CD8-positive, alpha-beta memory T cell (primary cell): ENCODE results near the gene RPS27A. TPM values are rescaled to one million over a fixed set of nuclear protein-coding genes. Genes with fewer than 3 reads are reported as not detected.
"Not testable (repeated sequence)": the region's sequence is repeated elsewhere in the genome, so short reads cannot be mapped to it uniquely, and the experiment has no call there.

Experiments
- CTCF ChIA-PET: fragments of 350-600 bp; sonication (Branson Sonifier 250); formaldehyde crosslinking; loops from one replicate; lab custom pipeline; 2021; ENCODE audit warnings: antibody characterized with exemption; lab: Charles Lee
- POLR2A ChIA-PET: fragments of 350-600 bp; sonication (Branson Sonifier 250); formaldehyde crosslinking; loops from one replicate; lab custom pipeline; 2021; ENCODE audit warnings: antibody characterized with exemption; lab: Charles Lee
- DNase-seq, 5 donors: peaks; one replicate each; pipeline versions ENCODE4 v3.0.0 to v3.0.0-alpha.2; 2020 to 2022; ENCODE audit warnings: mixed read lengths in 1 of 5
- H3K27ac ChIP-seq: one replicate; pipeline ENCODE4 v1.7.0; 2013; ENCODE audit warnings: low read depth, mild to moderate bottlenecking, low read length, moderate library complexity
- H3K27me3 ChIP-seq: 2 replicates; pipeline ENCODE4 v1.7.0; 2013; ENCODE audit warnings: low read length, mild to moderate bottlenecking; ENCODE audit not compliant: insufficient read depth, poor library complexity, severe bottlenecking
- H3K36me3 ChIP-seq: 2 replicates; pipeline ENCODE4 v1.7.0; 2013; ENCODE audit warnings: mild to moderate bottlenecking, low read length, moderate library complexity; ENCODE audit not compliant: insufficient read depth
- H3K4me1 ChIP-seq: 2 replicates; pipeline ENCODE4 v1.7.0; 2013; ENCODE audit warnings: mild to moderate bottlenecking, low read length, moderate library complexity; ENCODE audit not compliant: insufficient read depth
- H3K4me3 ChIP-seq: 2 replicates; pipeline ENCODE4 v1.7.0; 2013; ENCODE audit warnings: mild to moderate bottlenecking, low read length
- H3K9me3 ChIP-seq: 2 replicates; pipeline ENCODE4 v1.7.0; 2013; ENCODE audit warnings: mild to moderate bottlenecking, low read length
- H3K27ac Mint-ChIP-seq, 8 donors: one replicate each; pipeline ENCODE4 v1.8.0; 2020 to 2021; ENCODE audit warnings: mixed read lengths in 8 of 8, mild to moderate bottlenecking in 6 of 8, inconsistent platforms in 3 of 8, moderate library complexity in 3 of 8
- H3K27me3 Mint-ChIP-seq, 2 donors: one replicate each; pipeline ENCODE4 v1.8.0; 2020 to 2021; ENCODE audit warnings: mixed read lengths in 2 of 2, mild to moderate bottlenecking in 1 of 2, moderate library complexity in 1 of 2
- H3K36me3 Mint-ChIP-seq, 3 donors: one replicate each; pipeline ENCODE4 v1.8.0; 2020 to 2021; ENCODE audit warnings: mixed read lengths in 3 of 3, inconsistent platforms in 1 of 3, mild to moderate bottlenecking in 1 of 3
- H3K4me1 Mint-ChIP-seq, 3 donors: one replicate each; pipeline ENCODE4 v1.8.0; 2020 to 2021; ENCODE audit warnings: mixed read lengths in 3 of 3, inconsistent platforms in 1 of 3, mild to moderate bottlenecking in 1 of 3
- H3K4me3 Mint-ChIP-seq, 7 donors: one replicate each; pipeline ENCODE4 v1.8.0; 2020 to 2021; ENCODE audit warnings: mixed read lengths in 7 of 7, mild to moderate bottlenecking in 6 of 7, moderate library complexity in 4 of 7, inconsistent platforms in 2 of 7
- H3K9me3 Mint-ChIP-seq, 5 donors: one replicate each; pipeline ENCODE4 v1.8.0; 2020 to 2022; ENCODE audit warnings: mixed read lengths in 5 of 5, mild to moderate bottlenecking in 3 of 5, moderate library complexity in 2 of 5, inconsistent platforms in 1 of 5
- polyA plus RNA-seq: library from polyadenylated mRNA; unstranded; fragments of 300-500 nt; fragmentation: Illumina TruSeq; gene quantifications from one replicate; pipeline ENCODE4 v1.2.3, GENCODE V29; 2021
- total RNA-seq, 2 experiments: library from RNA; stranded (reverse); gene quantifications; one replicate each; pipeline ENCODE4 v1.2.3, GENCODE V29; 2021

The RPS27A gene
- total and polyA plus RNA-seq, 3 experiments from 2014 or later: 1,155 to 3,070 (median 1,172) TPM

GRCh38 chr2:55231546-55232083, 873 bp upstream of the RPS27A start:
- ChIA-PET CTCF (interaction anchor here (1.5 kb wide), 1 partner anchor 53 kb away, joined by 4 read pairs; no protein-coding TSS in a partner anchor), POLR2A (no interaction called here)
- peaks cover 24% of the 10 kb centered on the region for H3K36me3 ChIP-seq
- H3K4me1 ChIP-seq: peaks cover 49% of the 10 kb centered on the region
- Mint-ChIP-seq H3K27ac (peak overlapping the region; percentile 97 to 99 (median 98)), H3K36me3 (peaks cover 3 to 48% (median 11%) of the 10 kb centered on the region in 3 donors), H3K27me3 (peaks cover 0 to 2% of the 10 kb centered on the region in 2 donors), H3K4me1 (peaks cover 59 to 83% (median 78%) of the 10 kb centered on the region in 3 donors), H3K9me3 (no peaks in the 10 kb centered on the region), H3K4me3 (peak overlapping the region; percentile 99 to 100 (median 100))
- peak overlapping the region; percentile 99 for H3K4me3 ChIP-seq
- H3K9me3 ChIP-seq: no peaks in the 10 kb centered on the region
- H3K27ac ChIP-seq: peak overlapping the region; percentile 91
- H3K27me3 ChIP-seq: no peaks in the 10 kb centered on the region
- no peak for DNase-seq

GRCh38 chr2:55232863-55233657, 572 bp downstream of the RPS27A start:
- peak overlapping the region; percentile 99 for H3K4me3 ChIP-seq
- peaks cover 24% of the 10 kb centered on the region for H3K36me3 ChIP-seq
- ChIA-PET CTCF (interaction anchor here (0.9 to 1.0 kb wide), 2 partner anchors 9 to 11 kb away, joined by 4 to 6 read pairs; no protein-coding TSS in a partner anchor), POLR2A (interaction anchor here (0.5 to 1.5 kb wide), 13 partner anchors 10 to 1442 kb away, joined by 3 to 28 read pairs (median 3); partner anchors contain the start of genes CCDC88A, CFAP36, PPP4R3B and RTN4)
- Mint-ChIP-seq H3K9me3 (no peaks in the 10 kb centered on the region), H3K27me3 (peaks cover 0 to 2% of the 10 kb centered on the region in 2 donors), H3K36me3 (peaks cover 3 to 58% (median 11%) of the 10 kb centered on the region in 3 donors), H3K4me3 (peak overlapping the region; percentile 99 to 100 (median 100)), H3K27ac (peak overlapping the region; percentile 97 to 99 (median 98)), H3K4me1 (peaks cover 50 to 71% (median 65%) of the 10 kb centered on the region in 3 donors)
- no peaks in the 10 kb centered on the region for H3K9me3 ChIP-seq
- peaks cover 42% of the 10 kb centered on the region for H3K4me1 ChIP-seq
- no peaks in the 10 kb centered on the region for H3K27me3 ChIP-seq
- peak; percentile 57 to 83 (median 63) for DNase-seq
- peak overlapping the region; percentile 91 for H3K27ac ChIP-seq

- no peak for DNase-seq
- peak overlapping the region; percentile 99 for H3K4me3 ChIP-seq
- peaks cover 36% of the 10 kb centered on the region for H3K4me1 ChIP-seq
- H3K36me3 Mint-ChIP-seq: peaks cover 4 to 61% (median 11%) of the 10 kb centered on the region in 3 donors
- peaks cover 24% of the 10 kb centered on the region for H3K36me3 ChIP-seq
- H3K27me3 ChIP-seq: no peaks in the 10 kb centered on the region
- H3K9me3 ChIP-seq: no peaks in the 10 kb centered on the region
- ChIA-PET CTCF (no interaction called here), POLR2A (interaction anchor here (0.8 to 1.5 kb wide), 2 partner anchors 35 to 81 kb away, joined by 3 to 8 read pairs; no protein-coding TSS in a partner anchor)
- H3K27ac Mint-ChIP-seq: peak overlapping the region; percentile 97 to 99 (median 98)
- no peaks in the 10 kb centered on the region for H3K9me3 Mint-ChIP-seq
- H3K27ac ChIP-seq: peak overlapping the region; percentile 91
- H3K4me1 Mint-ChIP-seq: peaks cover 45 to 65% (median 61%) of the 10 kb centered on the region in 3 donors
- H3K27me3 Mint-ChIP-seq: peaks cover 0 to 2% of the 10 kb centered on the region in 2 donors
- H3K4me3 Mint-ChIP-seq: peak overlapping the region; percentile 99 to 100 (median 100)
Observed at GRCh38 chr2:55233658-55233940, 1.1 kb downstream of the RPS27A start.

DNA sequence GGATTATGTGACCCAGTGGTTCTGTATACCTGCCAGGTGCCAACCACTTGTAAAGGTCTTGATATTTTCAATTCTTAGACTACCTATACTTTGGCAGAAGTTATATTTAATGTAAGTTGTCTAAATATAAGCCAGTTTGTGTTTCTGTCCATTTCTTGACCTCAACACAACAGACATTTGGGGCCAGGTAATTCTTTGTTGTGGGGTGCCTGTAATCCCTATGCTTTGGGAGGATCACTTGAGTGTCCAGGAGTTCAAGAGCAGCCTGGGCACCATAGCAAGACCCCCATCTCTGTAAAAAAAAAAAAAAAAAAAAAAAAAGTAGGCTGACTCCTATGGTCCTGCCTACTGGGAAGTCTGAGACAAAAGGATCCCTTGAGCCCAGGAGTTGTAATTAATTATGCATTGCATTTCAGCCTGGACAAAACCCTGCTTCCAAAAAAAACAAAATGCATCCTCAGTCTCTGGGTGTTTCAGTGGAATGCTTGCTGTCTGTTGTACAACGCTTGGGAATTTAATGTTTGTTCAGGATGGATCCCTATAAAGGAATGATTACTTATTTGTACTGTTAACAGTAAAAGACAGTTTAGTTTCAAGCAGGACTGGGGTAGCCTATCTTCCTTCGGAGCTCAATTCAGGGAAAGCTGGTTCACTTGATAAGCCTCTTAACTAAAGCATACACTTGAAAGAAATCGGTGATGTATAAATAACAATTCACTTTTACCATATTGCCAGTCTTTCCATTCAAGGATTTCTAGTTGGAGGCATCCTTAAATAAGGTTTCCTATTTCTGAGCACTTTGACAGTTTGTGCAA, 3.4 kb downstream of the RPS27A start:
- H3K36me3 ChIP-seq: peaks cover 24% of the 10 kb centered on the region

DNA sequence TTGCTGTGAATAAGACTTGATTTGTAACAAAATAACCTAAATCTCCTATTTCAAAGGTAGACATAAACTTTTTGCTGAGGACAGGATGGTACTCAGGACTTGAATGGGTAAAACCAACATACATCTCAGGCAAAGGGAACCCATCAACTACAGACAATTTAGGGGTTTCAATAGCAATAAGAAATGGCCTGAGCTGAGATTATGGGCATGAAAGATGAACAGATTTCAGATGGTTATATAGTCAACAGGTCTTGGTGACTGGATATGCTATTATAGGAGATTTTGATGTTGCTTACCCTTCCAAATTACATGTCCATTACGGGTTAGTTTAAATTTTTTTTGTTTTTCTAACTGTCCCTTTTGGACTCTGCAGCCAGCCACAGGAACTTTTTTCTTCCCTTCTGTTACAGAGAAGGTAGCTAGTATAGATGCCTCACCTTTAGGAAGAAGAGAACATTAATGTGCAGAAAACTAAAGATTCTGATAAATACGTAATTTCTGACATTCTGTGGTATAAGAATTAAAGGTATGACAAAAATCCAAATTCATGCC, 4.6 kb downstream of the RPS27A start:
- no peak for DNase-seq
- peak overlapping the region in 1 of 7 donors; percentile 16 for H3K4me3 Mint-ChIP-seq
- ChIA-PET CTCF (no interaction called here), POLR2A (interaction anchor here (0.5 kb wide), 1 partner anchor 9 kb away, joined by 3 read pairs; no protein-coding TSS in a partner anchor)
- H3K36me3 ChIP-seq: peaks cover 24% of the 10 kb centered on the region
- H3K27me3 Mint-ChIP-seq: peaks cover 0 to 2% of the 10 kb centered on the region in 2 donors
- H3K27ac Mint-ChIP-seq: peak overlapping the region in 3 of 8 donors; percentile 12 to 98 (median 15)
- no peaks in the 10 kb centered on the region for H3K27me3 ChIP-seq
- H3K27ac ChIP-seq: no peak overlapping the region
- H3K9me3 Mint-ChIP-seq: no peaks in the 10 kb centered on the region
- H3K9me3 ChIP-seq: no peaks in the 10 kb centered on the region
- H3K4me1 Mint-ChIP-seq: peaks cover 21 to 39% (median 37%) of the 10 kb centered on the region in 3 donors
- H3K4me3 ChIP-seq: no peak overlapping the region
- H3K4me1 ChIP-seq: peaks cover 25% of the 10 kb centered on the region
- peaks cover 10 to 68% (median 11%) of the 10 kb centered on the region in 3 donors for H3K36me3 Mint-ChIP-seq

More for the DNA sequence above, 3.4 kb downstream of the RPS27A start:
- peaks cover 0 to 2% of the 10 kb centered on the region in 2 donors for H3K27me3 Mint-ChIP-seq
- ChIA-PET POLR2A (no interaction called here), CTCF (no interaction called here)
- Histone ChIP-seq H3K27me3 (no peaks in the 10 kb centered on the region), H3K9me3 (no peaks in the 10 kb centered on the region), H3K27ac (no peak overlapping the region), H3K4me3 (no peak overlapping the region), H3K4me1 (peaks cover 33% of the 10 kb centered on the region)
- H3K36me3 Mint-ChIP-seq: peaks cover 10 to 72% (median 11%) of the 10 kb centered on the region in 3 donors
- H3K4me3 Mint-ChIP-seq: peak overlapping the region in 2 of 7 donors; percentile 51 to 56
- H3K27ac Mint-ChIP-seq: peak overlapping the region in 7 of 8 donors; percentile 17 to 98 (median 59)
- H3K4me1 Mint-ChIP-seq: peaks cover 30 to 49% (median 48%) of the 10 kb centered on the region in 3 donors
- no peaks in the 10 kb centered on the region for H3K9me3 Mint-ChIP-seq
- DNase-seq: no peak

GRCh38 chr2:55239656-55240222, 7.3 kb downstream of the RPS27A start:
- Mint-ChIP-seq H3K4me1 (peaks cover 7 to 22% (median 20%) of the 10 kb centered on the region in 3 donors), H3K27me3 (no peaks in the 10 kb centered on the region), H3K27ac (peak overlapping the region in 1 of 8 donors; percentile 29), H3K36me3 (peaks cover 4 to 65% (median 7%) of the 10 kb centered on the region in 3 donors), H3K4me3 (no peak overlapping the region), H3K9me3 (no peaks in the 10 kb centered on the region)
- no peak for DNase-seq
- Histone ChIP-seq H3K27me3 (no peaks in the 10 kb centered on the region), H3K27ac (no peak overlapping the region), H3K36me3 (peaks cover 12% of the 10 kb centered on the region), H3K4me1 (peaks cover 9% of the 10 kb centered on the region), H3K9me3 (no peaks in the 10 kb centered on the region), H3K4me3 (no peak overlapping the region)
- ChIA-PET CTCF (no interaction called here), POLR2A (no interaction called here)

DNA sequence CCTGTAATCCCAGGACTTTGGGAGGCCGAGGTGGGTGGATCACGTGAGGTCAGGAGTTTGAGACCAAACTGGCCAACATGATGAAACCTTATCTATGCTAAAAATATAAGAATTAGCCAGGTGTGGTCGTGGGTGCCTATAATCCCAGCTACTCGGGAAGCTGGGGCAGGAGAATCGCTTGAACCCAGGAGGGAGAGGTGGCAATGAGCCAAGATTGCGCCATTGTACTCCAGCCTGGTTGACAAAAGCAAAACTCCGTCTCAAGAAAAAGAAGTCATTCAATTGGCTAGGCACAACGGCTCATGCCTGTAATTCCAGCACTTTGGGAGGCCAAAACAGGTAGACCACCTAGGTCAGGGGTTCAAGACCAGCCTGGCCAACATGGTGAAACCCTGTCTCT, 9.1 kb downstream of the RPS27A start:
- H3K27me3 ChIP-seq, POLR2A ChIA-PET, H3K27me3 Mint-ChIP-seq, H3K4me3 Mint-ChIP-seq, H3K27ac ChIP-seq, H3K27ac Mint-ChIP-seq, H3K4me3 ChIP-seq, H3K36me3 ChIP-seq, H3K9me3 ChIP-seq, H3K4me1 ChIP-seq, CTCF ChIA-PET, DNase-seq, H3K9me3 Mint-ChIP-seq: not testable (repeated sequence)
- peaks cover 0 to 13% (median 3%) of the 10 kb centered on the region in 3 donors for H3K4me1 Mint-ChIP-seq
- peaks cover 4 to 60% (median 7%) of the 10 kb centered on the region in 3 donors for H3K36me3 Mint-ChIP-seq
